Activated CD4-positive, alpha-beta T cell treated with anti-CD3 and anti-CD28 coated beads for 36 hours (primary cell): ENCODE measurements around the gene ENAH. TPM values are rescaled to one million over a fixed set of nuclear protein-coding genes. Genes with fewer than 3 reads are reported as not detected.
"Not testable (repeated sequence)": the region's sequence is repeated elsewhere in the genome, so short reads cannot be mapped to it uniquely, and the experiment has no call there.

ENCODE experiments used
- ATAC-seq: fragments of 200-7000 bp; cut with Tn5 transposase; one replicate; pipeline ENCODE4 v1.10.0; 2021; ENCODE audit warnings: mild to moderate bottlenecking, moderate library complexity
- CTCF ChIA-PET: fragments of 350-600 bp; sonication (Branson Sonifier 250); formaldehyde crosslinking; loops from one replicate; lab custom pipeline; 2021; ENCODE audit warnings: antibody characterized with exemption; lab: Charles Lee
- POLR2A ChIA-PET: fragments of 350-600 bp; sonication (Branson Sonifier 250); formaldehyde crosslinking; loops from one replicate; lab custom pipeline; 2021; ENCODE audit warnings: antibody characterized with exemption, inconsistent platforms; lab: Charles Lee
- DNase-seq: peaks from one replicate; pipeline ENCODE4 v3.0.0-alpha.2; 2020
- H3K27ac Mint-ChIP-seq: one replicate; pipeline ENCODE4 v1.8.0; 2021; ENCODE audit warnings: mixed read lengths
- H3K27me3 Mint-ChIP-seq: one replicate; pipeline ENCODE4 v1.8.0; 2021; ENCODE audit warnings: mixed read lengths
- H3K36me3 Mint-ChIP-seq: one replicate; pipeline ENCODE4 v1.8.0; 2021; ENCODE audit warnings: low read depth, mixed read lengths
- H3K4me1 Mint-ChIP-seq: one replicate; pipeline ENCODE4 v1.8.0; 2021; ENCODE audit warnings: mixed read lengths
- H3K4me3 Mint-ChIP-seq: one replicate; pipeline ENCODE4 v1.8.0; 2021; ENCODE audit warnings: mild to moderate bottlenecking, moderate library complexity, mixed read lengths
- H3K9me3 Mint-ChIP-seq: one replicate; pipeline ENCODE4 v1.8.0; 2021; ENCODE audit warnings: low read depth, mixed read lengths
- intact Hi-C, 2 experiments: fragments of 100-400 bp; cut with DNase I in 1 of 2; cut with micrococcal nuclease in 1 of 2; formaldehyde crosslinking; loops; one replicate each; pipeline versions ENCODE4 v1.14.2 to v1.15.1; 2022 to 2024; cut with DNase I, micrococcal nuclease
- total RNA-seq, 2 experiments: library from RNA; stranded (reverse); gene quantifications; one replicate each; pipeline ENCODE4 v1.2.3, GENCODE V29; 2021

The ENAH gene
- total RNA-seq, 2 experiments from 2014 or later, result 0.62 to 0.81 TPM

DNA sequence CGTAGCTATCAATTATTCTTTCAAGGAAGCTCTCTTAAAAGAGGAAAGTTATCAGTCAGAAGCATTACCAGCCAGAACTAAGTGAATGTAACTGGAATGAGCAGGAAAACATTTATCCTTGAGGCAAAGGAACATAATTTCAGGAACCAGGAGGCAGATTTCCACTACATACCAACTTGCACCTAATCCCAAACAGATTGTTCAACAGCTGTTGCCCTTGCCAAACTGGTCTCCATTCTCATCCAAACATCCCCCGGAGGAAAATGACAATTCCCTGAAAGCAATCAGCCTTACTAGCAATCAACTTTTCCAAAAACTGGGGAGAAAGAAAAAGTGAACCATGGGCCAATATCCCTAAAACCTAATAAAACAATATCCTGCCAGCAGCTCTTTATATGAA is 35.0 kb downstream of the ENAH start:
- intact Hi-C loops, result no loop called here
- ATAC-seq (no peak), DNase-seq (no peak)
- ChIA-PET CTCF (no interaction called here), POLR2A (interaction anchor here (0.6 kb wide), 1 partner anchor 367 kb away, joined by 4 read pairs; no protein-coding TSS in a partner anchor)
- Mint-ChIP-seq H3K4me1 (no peaks in the 10 kb centered on the region), H3K27me3 (no peaks in the 10 kb centered on the region), H3K9me3 (no peaks in the 10 kb centered on the region), H3K27ac (no peak overlapping the region), H3K36me3 (no peaks in the 10 kb centered on the region), H3K4me3 (no peak overlapping the region)

DNA sequence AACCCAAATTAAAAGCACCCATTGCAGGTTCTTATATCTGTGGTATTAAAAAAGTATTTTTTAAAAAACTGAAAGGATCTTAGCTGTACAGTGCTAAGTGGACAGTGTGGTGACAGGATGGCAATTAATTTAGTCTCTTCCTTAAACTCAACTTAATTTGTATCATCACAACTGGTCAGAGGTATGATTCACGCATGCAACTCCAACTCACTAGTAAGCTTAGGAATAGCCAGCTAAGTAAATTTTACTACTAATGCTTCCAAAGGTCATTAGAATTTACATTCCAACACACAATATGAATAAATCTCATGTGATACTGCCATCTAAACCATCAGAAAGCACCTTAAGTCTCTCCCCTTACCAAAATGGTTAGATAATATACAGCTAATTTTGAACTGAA is 35.4 kb downstream of the ENAH start:
- H3K9me3 Mint-ChIP-seq, result no peaks in the 10 kb centered on the region
- ChIA-PET CTCF (no interaction called here), POLR2A (interaction anchor here (0.6 kb wide), 1 partner anchor 368 kb away, joined by 4 read pairs; no protein-coding TSS in a partner anchor)
- no peak overlapping the region for H3K27ac Mint-ChIP-seq
- DNase-seq, result no peak
- H3K4me1 Mint-ChIP-seq, result no peaks in the 10 kb centered on the region
- no peaks in the 10 kb centered on the region for H3K36me3 Mint-ChIP-seq
- H3K27me3 Mint-ChIP-seq, result no peaks in the 10 kb centered on the region
- no peak overlapping the region for H3K4me3 Mint-ChIP-seq
- intact Hi-C loops, result no loop called here
- ATAC-seq, result no peak

DNA sequence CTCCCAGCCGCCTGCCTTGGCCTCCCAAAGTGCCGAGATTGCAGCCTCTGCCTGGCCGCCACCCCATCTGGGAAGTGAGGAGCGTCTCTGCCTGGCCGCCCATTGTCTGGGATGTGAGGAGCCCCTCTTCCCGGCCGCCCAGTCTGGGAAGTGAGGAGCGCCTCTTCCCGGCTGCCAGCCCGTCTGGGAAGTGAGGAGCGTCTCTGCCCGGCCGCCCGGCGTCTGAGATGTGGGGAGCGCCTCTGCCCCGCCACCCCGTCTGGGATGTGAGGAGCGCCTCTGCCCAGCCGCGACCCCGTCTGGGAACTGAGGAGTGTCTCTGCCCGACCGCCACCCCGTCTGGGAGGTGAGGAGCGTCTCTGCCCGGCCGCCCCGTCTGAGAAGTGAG is 37.5 kb downstream of the ENAH start:
- H3K36me3 Mint-ChIP-seq, CTCF ChIA-PET, DNase-seq, H3K27ac Mint-ChIP-seq, H3K27me3 Mint-ChIP-seq, intact Hi-C loops, H3K9me3 Mint-ChIP-seq, ATAC-seq, H3K4me1 Mint-ChIP-seq, H3K4me3 Mint-ChIP-seq, POLR2A ChIA-PET: not testable (repeated sequence)

DNA sequence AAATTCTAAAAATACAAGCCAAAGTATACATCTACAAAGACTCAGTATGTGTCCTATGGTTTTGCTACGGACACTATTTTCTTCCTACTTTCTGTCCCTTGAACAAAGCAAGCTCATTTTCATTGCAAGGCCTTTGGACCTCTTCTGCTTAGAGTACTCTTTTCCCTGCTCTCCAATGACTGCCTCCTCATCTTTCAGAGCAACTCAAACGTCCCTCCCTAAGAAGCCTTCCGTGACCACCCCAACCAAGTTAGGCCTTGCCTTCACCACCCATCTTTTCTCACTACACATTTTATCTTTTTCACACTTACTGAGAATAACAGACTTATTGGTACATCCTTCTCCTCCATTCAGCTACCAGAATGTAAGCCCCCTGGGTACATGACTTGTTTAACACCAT is 39.9 kb downstream of the ENAH start:
- Mint-ChIP-seq H3K4me1 (no peaks in the 10 kb centered on the region), H3K27ac (no peak overlapping the region), H3K4me3 (no peak overlapping the region), H3K36me3 (no peaks in the 10 kb centered on the region), H3K27me3 (no peaks in the 10 kb centered on the region), H3K9me3 (no peaks in the 10 kb centered on the region)
- DNase-seq (no peak), ATAC-seq (no peak)
- CTCF ChIA-PET, result interaction anchor here (0.6 kb wide), 1 partner anchor 362 kb away, joined by 3 read pairs; no protein-coding TSS in a partner anchor
- POLR2A ChIA-PET, result no interaction called here
- intact Hi-C loops, result no loop called here

DNA sequence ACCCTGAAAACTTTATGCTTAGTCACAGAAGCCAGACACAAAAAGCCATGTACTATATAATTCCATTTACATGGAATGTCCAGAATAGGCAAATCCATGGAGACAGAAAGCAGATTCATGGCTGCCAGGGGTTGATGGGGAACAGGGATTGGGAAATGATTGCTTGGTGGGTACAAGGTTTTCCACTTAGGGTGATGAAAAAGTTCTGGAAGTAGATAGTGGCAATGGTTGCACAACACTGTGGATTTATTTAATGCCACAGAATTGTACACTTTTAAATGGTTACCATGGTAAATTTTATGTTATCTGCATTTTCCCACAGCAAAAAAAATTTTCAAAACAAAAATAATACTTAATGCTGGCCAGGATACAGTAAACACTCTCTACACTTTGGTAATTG is 40.6 kb downstream of the ENAH start:
- Mint-ChIP-seq H3K4me1 (no peaks in the 10 kb centered on the region), H3K36me3 (no peaks in the 10 kb centered on the region), H3K27me3 (no peaks in the 10 kb centered on the region), H3K4me3 (no peak overlapping the region), H3K27ac (no peak overlapping the region), H3K9me3 (no peaks in the 10 kb centered on the region)
- no peak for DNase-seq
- POLR2A ChIA-PET, result no interaction called here
- CTCF ChIA-PET, result no interaction called here
- intact Hi-C loops, result no loop called here
- ATAC-seq, result no peak

DNA sequence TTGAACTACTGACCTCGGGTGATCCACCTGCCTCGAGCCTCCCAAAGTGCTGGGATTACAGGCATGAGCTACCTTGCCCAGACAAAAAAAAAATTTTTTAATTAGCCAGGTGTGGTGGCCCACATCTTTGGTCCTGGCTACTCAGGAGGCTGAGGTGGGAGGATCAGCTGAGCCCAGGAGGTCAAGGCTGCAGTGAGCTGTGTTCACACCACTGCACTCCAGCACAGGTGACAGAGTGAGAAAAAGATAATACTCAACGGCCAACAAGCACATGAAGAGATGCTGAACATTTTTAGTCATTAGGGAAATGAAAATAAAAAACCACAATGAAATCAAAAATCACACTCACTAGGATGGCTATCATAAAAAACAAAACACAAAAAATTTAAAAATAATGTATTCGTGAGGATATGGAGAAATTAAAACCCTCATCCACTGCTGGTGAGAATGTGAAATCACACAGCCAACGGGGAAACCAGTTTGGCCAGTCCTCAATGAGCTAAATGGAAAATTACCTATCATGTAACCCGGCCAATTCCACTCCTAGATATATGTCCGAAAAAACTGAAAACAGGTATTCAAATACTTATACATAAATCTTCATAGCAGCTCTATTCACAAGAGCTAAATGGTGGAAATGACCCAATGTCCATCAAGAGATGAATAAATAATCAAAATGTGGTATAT is 41.2 kb downstream of the ENAH start:
- POLR2A ChIA-PET, result no interaction called here
- no peak overlapping the region for H3K4me3 Mint-ChIP-seq
- CTCF ChIA-PET, result no interaction called here
- no peaks in the 10 kb centered on the region for H3K36me3 Mint-ChIP-seq
- H3K27ac Mint-ChIP-seq, result no peak overlapping the region
- DNase-seq (no peak), ATAC-seq (no peak)
- no peaks in the 10 kb centered on the region for H3K27me3 Mint-ChIP-seq
- intact Hi-C loops, result no loop called here
- H3K9me3 Mint-ChIP-seq, result no peaks in the 10 kb centered on the region
- no peaks in the 10 kb centered on the region for H3K4me1 Mint-ChIP-seq

DNA sequence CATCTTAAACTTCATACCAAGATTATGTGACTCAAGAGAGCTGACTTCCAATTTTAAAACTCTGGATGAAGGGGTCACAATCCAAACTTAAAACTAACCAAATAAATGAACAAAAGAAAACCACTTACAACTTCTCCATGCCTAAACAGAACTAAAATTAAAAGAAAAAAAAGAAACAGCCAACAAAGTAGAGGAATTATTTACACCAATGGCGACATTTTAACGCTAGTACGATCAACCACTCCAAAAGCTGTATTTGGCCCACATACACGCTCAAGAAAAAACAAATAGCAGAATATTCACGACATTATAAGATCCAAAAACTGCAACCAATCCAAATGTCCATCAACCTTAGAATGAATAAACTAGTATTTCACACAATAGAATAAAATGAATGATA is 42.4 kb downstream of the ENAH start:
- no peak overlapping the region for H3K27ac Mint-ChIP-seq
- DNase-seq, result no peak
- ATAC-seq, result no peak
- POLR2A ChIA-PET, result no interaction called here
- no peaks in the 10 kb centered on the region for H3K27me3 Mint-ChIP-seq
- H3K4me1 Mint-ChIP-seq, result no peaks in the 10 kb centered on the region
- H3K36me3 Mint-ChIP-seq, result no peaks in the 10 kb centered on the region
- intact Hi-C loops, result no loop called here
- CTCF ChIA-PET, result no interaction called here
- no peak overlapping the region for H3K4me3 Mint-ChIP-seq
- H3K9me3 Mint-ChIP-seq, result no peaks in the 10 kb centered on the region

DNA sequence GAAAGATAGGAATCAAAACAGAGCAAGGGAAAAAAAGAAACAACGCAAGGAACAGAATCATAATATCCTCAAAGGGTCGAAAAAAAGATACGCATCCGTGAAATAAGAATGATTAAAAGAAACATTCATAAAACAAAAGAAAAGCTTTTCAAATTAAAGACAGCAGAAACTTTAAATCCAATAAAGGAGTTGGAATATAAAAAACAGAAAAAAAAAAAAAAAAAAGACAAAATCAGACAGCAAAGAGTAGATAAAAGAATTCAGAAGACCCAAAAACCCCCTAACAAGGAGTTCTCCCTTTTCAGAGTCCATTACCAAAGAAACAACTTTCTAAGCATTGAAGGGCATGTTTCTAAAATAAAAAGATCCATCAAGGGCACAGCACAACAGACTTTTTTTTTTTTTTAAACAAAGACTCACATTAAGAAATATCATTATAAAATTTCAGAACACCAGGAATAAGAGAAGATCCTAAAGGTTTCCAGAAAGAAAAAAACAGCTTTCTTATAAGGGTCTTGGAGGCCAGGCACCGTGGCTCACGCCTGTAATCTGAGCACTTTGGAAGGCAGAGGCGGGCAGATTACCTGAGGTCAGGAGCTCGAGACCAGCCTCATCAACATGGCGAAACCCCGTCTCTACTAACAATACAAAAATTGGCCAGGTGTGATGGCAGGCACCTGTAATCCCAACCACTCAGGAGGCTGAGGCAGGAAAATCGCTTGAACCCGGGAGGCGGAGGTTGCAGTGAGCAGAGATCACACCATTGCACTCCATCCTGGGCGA is 44.7 kb downstream of the ENAH start:
- Mint-ChIP-seq H3K9me3 (no peaks in the 10 kb centered on the region), H3K36me3 (no peaks in the 10 kb centered on the region), H3K27ac (no peak overlapping the region), H3K4me3 (no peak overlapping the region), H3K27me3 (no peaks in the 10 kb centered on the region), H3K4me1 (no peaks in the 10 kb centered on the region)
- ChIA-PET POLR2A (no interaction called here), CTCF (interaction anchor here (1.0 to 1.2 kb wide), 3 partner anchors 8 to 367 kb away, joined by 3 to 5 read pairs (median 3); no protein-coding TSS in a partner anchor)
- intact Hi-C loops, result no loop called here
- DNase-seq, result no peak
- no peak for ATAC-seq

DNA sequence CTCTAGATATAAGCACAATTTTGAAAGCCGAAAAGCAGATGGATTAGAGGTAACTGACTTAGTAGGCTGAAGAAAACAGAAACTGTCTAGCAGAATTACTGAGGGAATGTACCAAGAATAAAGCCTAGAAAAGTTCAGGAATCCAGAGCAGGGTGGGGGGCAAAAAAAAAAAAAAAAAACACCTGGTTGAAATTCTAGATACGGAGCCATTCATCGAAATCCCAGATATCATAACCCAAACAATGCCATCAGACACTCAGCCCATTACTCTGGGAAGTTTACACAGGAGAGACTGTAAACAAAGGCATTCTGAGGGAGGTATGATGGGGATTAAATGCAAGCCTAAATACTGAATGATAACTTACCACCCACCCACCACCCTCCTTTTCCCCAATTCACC is 45.6 kb downstream of the ENAH start:
- intact Hi-C loops, result no loop called here
- H3K36me3 Mint-ChIP-seq, result no peaks in the 10 kb centered on the region
- H3K4me1 Mint-ChIP-seq, result no peaks in the 10 kb centered on the region
- ATAC-seq (no peak), DNase-seq (no peak)
- CTCF ChIA-PET, result no interaction called here
- H3K27ac Mint-ChIP-seq, result no peak overlapping the region
- POLR2A ChIA-PET, result no interaction called here
- H3K9me3 Mint-ChIP-seq, result no peaks in the 10 kb centered on the region
- H3K4me3 Mint-ChIP-seq, result no peak overlapping the region
- no peaks in the 10 kb centered on the region for H3K27me3 Mint-ChIP-seq

DNA sequence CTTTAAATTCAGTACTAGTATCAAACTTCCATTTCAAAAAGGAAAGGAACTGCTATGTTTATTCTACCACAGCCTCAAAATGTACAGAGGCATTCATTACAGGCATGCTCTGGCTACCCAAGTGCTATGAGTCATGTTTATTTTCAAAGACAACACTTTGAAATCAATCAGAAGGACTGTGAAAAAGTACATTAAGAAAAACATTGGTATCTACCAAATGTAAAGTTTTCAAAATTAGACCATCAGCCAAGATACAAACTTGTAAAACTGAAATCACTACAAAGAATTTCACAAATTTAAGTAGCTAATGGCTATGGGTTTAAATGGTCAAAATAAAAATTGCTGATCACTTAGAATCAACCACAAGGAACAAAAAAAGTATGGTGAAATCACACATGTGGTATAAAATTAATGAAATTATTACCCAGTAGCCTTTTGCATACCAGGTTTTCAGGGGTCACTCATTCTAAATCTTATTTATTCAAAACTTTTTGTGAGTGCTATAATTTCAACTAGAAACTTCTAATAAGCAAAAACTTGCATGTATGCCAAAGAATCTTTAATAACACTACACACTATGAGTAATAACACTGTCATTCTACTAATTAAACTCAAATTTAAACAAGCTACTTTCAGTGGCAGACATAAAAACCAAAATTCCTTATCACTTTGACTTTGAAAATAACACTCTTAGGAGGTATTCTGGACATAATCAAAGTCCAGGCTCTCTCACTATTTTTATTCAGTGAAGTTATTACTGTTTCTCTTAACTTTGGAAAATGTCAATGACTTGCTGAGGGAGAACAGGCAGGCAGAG is 49.2 kb downstream of the ENAH start:
- Mint-ChIP-seq H3K4me1 (no peaks in the 10 kb centered on the region), H3K36me3 (no peaks in the 10 kb centered on the region), H3K4me3 (no peak overlapping the region), H3K27ac (no peak overlapping the region), H3K27me3 (no peaks in the 10 kb centered on the region), H3K9me3 (peaks cover 3% of the 10 kb centered on the region)
- ChIA-PET CTCF (interaction anchor here (0.5 to 1.7 kb wide), 6 partner anchors 16 to 1012 kb away, joined by 3 to 6 read pairs (median 3); no protein-coding TSS in a partner anchor), POLR2A (interaction anchor here (0.7 kb wide), 2 partner anchors 109 to 159 kb away, joined by 4 to 7 read pairs; no protein-coding TSS in a partner anchor)
- DNase-seq, result no peak
- no peak for ATAC-seq
- intact Hi-C loops, result no loop called here

DNA sequence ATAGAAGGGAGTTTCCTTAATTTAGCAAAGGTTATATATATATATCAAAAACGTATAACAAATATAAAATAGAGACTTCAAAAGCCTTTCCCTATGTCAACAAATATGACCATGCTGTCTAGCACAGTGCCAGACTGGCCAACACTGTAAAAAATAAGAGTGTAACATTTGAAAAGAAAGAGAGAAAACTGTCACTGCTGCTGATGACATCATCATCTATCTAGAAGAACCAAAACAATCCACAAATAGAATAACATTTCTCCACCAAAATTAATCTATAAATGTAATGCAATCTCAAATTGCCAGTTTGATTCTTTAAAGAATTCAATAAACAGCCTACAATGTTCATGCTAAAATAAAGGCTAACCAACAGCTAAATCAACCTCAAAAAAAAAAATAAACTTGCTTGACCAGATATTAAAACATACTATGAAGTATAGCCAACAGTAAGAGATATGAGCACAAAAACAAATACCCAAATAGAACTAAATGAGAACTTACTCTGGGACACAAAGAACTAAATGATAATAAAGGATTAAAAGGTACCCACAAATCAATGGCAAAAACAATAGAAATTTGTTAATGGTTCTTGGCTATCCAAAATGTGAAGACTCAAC is 50.2 kb downstream of the ENAH start:
- no peak overlapping the region for H3K27ac Mint-ChIP-seq
- ChIA-PET CTCF (interaction anchor here (0.6 to 1.7 kb wide), 3 partner anchors 17 to 1011 kb away, joined by 3 to 6 read pairs (median 3); no protein-coding TSS in a partner anchor), POLR2A (interaction anchor here (0.7 kb wide), 2 partner anchors 110 to 160 kb away, joined by 4 to 7 read pairs; no protein-coding TSS in a partner anchor)
- H3K4me3 Mint-ChIP-seq, result no peak overlapping the region
- intact Hi-C loops, result no loop called here
- ATAC-seq (no peak), DNase-seq (no peak)
- H3K36me3 Mint-ChIP-seq, result no peaks in the 10 kb centered on the region
- no peaks in the 10 kb centered on the region for H3K27me3 Mint-ChIP-seq
- H3K4me1 Mint-ChIP-seq, result no peaks in the 10 kb centered on the region
- peaks cover 3% of the 10 kb centered on the region for H3K9me3 Mint-ChIP-seq
